GM23338 (cell line): ENCODE data around the gene GRXCR2. TPM values are rescaled to one million over a fixed set of nuclear protein-coding genes. Genes with fewer than 3 reads are reported as not detected.

ENCODE experiments used
- ATAC-seq: fragments of 200-7000 bp; cut with Tn5 transposase; 3 replicates; pipeline ENCODE4 v1.9.1; 2020
- DNase-seq: peaks from one replicate; pipeline ENCODE4 v3.0.0-alpha.2; 2015; ENCODE audit warnings: low spot score
- H2AFZ ChIP-seq: fragments of 200-600 bp; sonication (generic); 2 replicates; pipeline ENCODE4 v1.8.0; 2016; ENCODE audit warnings: antibody characterized with exemption, mild to moderate bottlenecking, moderate library complexity
- H3F3A ChIP-seq: fragments of 200-600 bp; sonication (generic); replicated peaks from 2 replicates; pipeline ENCODE4 v1.8.0; 2017; ENCODE audit warnings: antibody characterized with exemption, mixed run types, low read depth
- H3K27ac ChIP-seq: fragments of 200-600 bp; sonication (generic); 2 replicates; pipeline ENCODE4 v1.6.1; 2016; ENCODE audit warnings: low read depth
- H3K27me3 ChIP-seq: fragments of 200-600 bp; sonication (generic); 2 replicates; pipeline ENCODE4 v1.8.0; 2016; ENCODE audit warnings: mild to moderate bottlenecking, mixed run types, moderate library complexity; ENCODE audit not compliant: insufficient read depth
- H3K36me3 ChIP-seq: fragments of 200-600 bp; sonication (generic); 2 replicates; pipeline ENCODE4 v1.8.0; 2016; ENCODE audit warnings: mild to moderate bottlenecking; ENCODE audit not compliant: insufficient read depth
- H3K4me1 ChIP-seq: fragments of 200-600 bp; sonication (generic); 2 replicates; pipeline ENCODE4 v1.8.0; 2016; ENCODE audit warnings: mild to moderate bottlenecking, moderate library complexity; ENCODE audit not compliant: insufficient read depth
- H3K4me2 ChIP-seq: fragments of 200-600 bp; sonication (generic); 2 replicates; pipeline ENCODE4 v1.7.1; 2017; ENCODE audit warnings: mixed run types
- H3K4me3 ChIP-seq: fragments of 200-600 bp; sonication (generic); 2 replicates; pipeline ENCODE4 v1.6.1; 2016; ENCODE audit warnings: mixed run types
- H3K79me2 ChIP-seq: fragments of 200-600 bp; sonication (generic); replicated peaks from 2 replicates; pipeline ENCODE4 v1.8.0; 2017; ENCODE audit warnings: mild to moderate bottlenecking; ENCODE audit not compliant: insufficient read depth
- H3K9me2 ChIP-seq: fragments of 200-600 bp; sonication (generic); 2 replicates; pipeline ENCODE4 v1.8.0; 2017; ENCODE audit not compliant: insufficient read depth
- H4K20me1 ChIP-seq: fragments of 200-600 bp; sonication (generic); replicated peaks from 2 replicates; pipeline ENCODE4 v1.8.0; 2017; ENCODE audit warnings: mild to moderate bottlenecking; ENCODE audit not compliant: insufficient read depth
- H3K27ac Mint-ChIP-seq: 2 replicates; pipeline ENCODE4 v1.8.0; 2020; ENCODE audit warnings: inconsistent platforms, mild to moderate bottlenecking, moderate library complexity, mixed read lengths
- H3K27me3 Mint-ChIP-seq: 3 replicates; pipeline ENCODE4 v1.8.0; 2022; ENCODE audit warnings: low read depth, mild to moderate bottlenecking, moderate library complexity, mixed read lengths, inconsistent platforms; ENCODE audit not compliant: insufficient read depth, poor library complexity
- H3K36me3 Mint-ChIP-seq: 3 replicates; pipeline ENCODE4 v1.8.0; 2021; ENCODE audit warnings: low read depth, mild to moderate bottlenecking, inconsistent platforms, moderate library complexity, mixed read lengths
- H3K4me1 Mint-ChIP-seq: 3 replicates; pipeline ENCODE4 v1.8.0; 2020; ENCODE audit warnings: mild to moderate bottlenecking, inconsistent platforms, mixed read lengths
- H3K4me3 Mint-ChIP-seq: 3 replicates; pipeline ENCODE4 v1.8.0; 2021; ENCODE audit warnings: moderate library complexity, mild to moderate bottlenecking, inconsistent platforms, mixed read lengths
- H3K9me3 Mint-ChIP-seq: 3 replicates; pipeline ENCODE4 v1.8.0; 2020; ENCODE audit warnings: moderate library complexity, mild to moderate bottlenecking, inconsistent platforms, mixed read lengths
- CREB1 ChIP-seq: fragments of 250-450 bp; sonication (Bioruptor Pico); IDR thresholded peaks from 2 replicates; pipeline ENCODE4 v1.5.0; 2020; ENCODE audit warnings: low read depth, mild to moderate bottlenecking, moderate library complexity
- EZH2 ChIP-seq: fragments of 200-600 bp; sonication (generic); IDR thresholded peaks from one replicate; pipeline ENCODE4 v1.8.0; 2017; ENCODE audit warnings: antibody characterized with exemption, mild to moderate bottlenecking, low read depth; ENCODE audit not compliant: unreplicated experiment
- EZH2phosphoT487 ChIP-seq: fragments of 200-600 bp; sonication (generic); IDR thresholded peaks from one replicate; pipeline ENCODE4 v1.8.1; 2018; ENCODE audit warnings: antibody characterized with exemption; ENCODE audit not compliant: unreplicated experiment
- JUNB ChIP-seq: IDR thresholded peaks from one replicate; pipeline ENCODE4 v1.6.1; 2016; ENCODE audit warnings: antibody characterized with exemption; ENCODE audit not compliant: unreplicated experiment
- NANOG ChIP-seq: IDR thresholded peaks from 2 replicates; pipeline ENCODE4 v1.6.1; 2016; ENCODE audit warnings: antibody characterized with exemption, borderline replicate concordance
- POLR2AphosphoS5 ChIP-seq: IDR thresholded peaks from 2 replicates; pipeline ENCODE4 v1.6.1; 2016; ENCODE audit warnings: antibody characterized with exemption, low read depth
- STAT1 ChIP-seq: IDR thresholded peaks from one replicate; pipeline ENCODE4 v1.6.1; 2016; ENCODE audit warnings: antibody characterized with exemption; ENCODE audit not compliant: unreplicated experiment
- ZNF114 ChIP-seq: fragments of 250-450 bp; sonication (Bioruptor Pico); IDR thresholded peaks from 2 replicates; pipeline ENCODE4 v1.5.0; 2020; ENCODE audit warnings: mild to moderate bottlenecking, moderate library complexity
- ZNF331 ChIP-seq: fragments of 250-450 bp; sonication (Bioruptor Pico); IDR thresholded peaks from 2 replicates; pipeline ENCODE4 v1.5.0; 2020; ENCODE audit warnings: low read depth, mild to moderate bottlenecking, moderate library complexity
- polyA plus RNA-seq: library from polyadenylated mRNA; unstranded; fragments of >200 nt; fragmentation: Nextera tagmentation; extraction: Ambion mirVana; gene quantifications from 2 replicates; pipeline ENCODE4 v1.2.1, GENCODE V29; 2016
- total RNA-seq: library from RNA; depleted of rRNA; stranded (reverse); fragments of >200 nt; shearing (Covaris generic); gene quantifications from 2 replicates; pipeline ENCODE4 v1.2.3, GENCODE V29; 2014
- TF ChIP-seq, protein P1 (sequence below): fragments of 250-450 bp; sonication (Bioruptor Pico); IDR thresholded peaks from 2 replicates; pipeline ENCODE4 v1.5.0; 2020; ENCODE audit warnings: mild to moderate bottlenecking, moderate library complexity
- TF ChIP-seq, protein P2 (sequence below): IDR thresholded peaks from 2 replicates; pipeline ENCODE4 v1.6.1; 2016; ENCODE audit warnings: antibody characterized with exemption
- TF ChIP-seq, protein P3 (sequence below), 2 experiments: fragments of 200-600 bp in 1 of 2; sonication (generic) in 1 of 2; conservative IDR thresholded peaks; 2 replicates each; pipeline versions ENCODE4 v1.5.1 to v1.6.1; 2016 to 2017; ENCODE audit warnings: antibody characterized with exemption in 2 of 2, low read depth in 2 of 2, mild to moderate bottlenecking in 2 of 2, moderate library complexity in 1 of 2
- TF ChIP-seq, protein P4 (sequence below): IDR thresholded peaks from one replicate; pipeline ENCODE4 v1.6.1; 2018; ENCODE audit warnings: antibody characterized with exemption; ENCODE audit not compliant: unreplicated experiment

The GRXCR2 gene
- total and polyA plus RNA-seq, 2 experiments from 2014 or later: not detected

DNA sequence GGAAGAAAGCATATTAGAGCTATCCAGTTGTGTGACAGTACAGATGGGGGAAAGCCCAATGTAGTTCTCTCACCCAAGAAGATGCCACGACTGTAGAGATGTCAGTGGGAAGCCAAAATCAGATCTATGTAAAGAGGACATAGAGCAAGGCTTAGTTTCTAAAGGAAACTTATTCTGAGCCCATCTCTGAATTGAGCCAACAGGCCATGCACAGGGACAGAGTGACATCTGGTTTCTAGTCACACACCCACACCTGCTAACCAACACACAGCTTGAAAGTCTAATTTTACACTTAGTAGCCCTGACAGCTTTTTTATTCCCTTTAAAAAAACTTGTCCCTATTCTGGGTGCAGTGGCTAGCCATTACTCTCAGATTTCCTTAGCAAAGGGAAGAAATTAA, 59.9 kb downstream of the GRXCR2 start:
- Mint-ChIP-seq H3K27ac (no peak overlapping the region), H3K27me3 (no peaks in the 10 kb centered on the region), H3K4me1 (no peaks in the 10 kb centered on the region; the same call in 2 of the 3 replicates), H3K9me3 (no peaks in the 10 kb centered on the region; the same call in 2 of the 3 replicates), H3K4me3 (no peak overlapping the region), H3K36me3 (no peaks in the 10 kb centered on the region)
- no peaks in the 10 kb centered on the region for H3K27me3 ChIP-seq
- H4K20me1 ChIP-seq: no peaks in the 10 kb centered on the region
- H2AFZ ChIP-seq: no peak overlapping the region
- TF ChIP-seq ZNF331 (no peak), CREB1 (no peak), POLR2AphosphoS5 (no peak), EZH2 (no peak), JUNB (no peak), STAT1 (no peak), ZNF114 (CRISPR knock-in tag) (no peak), NANOG (no peak), EZH2phosphoT487 (no peak)
- TF ChIP-seq, protein P1, sequence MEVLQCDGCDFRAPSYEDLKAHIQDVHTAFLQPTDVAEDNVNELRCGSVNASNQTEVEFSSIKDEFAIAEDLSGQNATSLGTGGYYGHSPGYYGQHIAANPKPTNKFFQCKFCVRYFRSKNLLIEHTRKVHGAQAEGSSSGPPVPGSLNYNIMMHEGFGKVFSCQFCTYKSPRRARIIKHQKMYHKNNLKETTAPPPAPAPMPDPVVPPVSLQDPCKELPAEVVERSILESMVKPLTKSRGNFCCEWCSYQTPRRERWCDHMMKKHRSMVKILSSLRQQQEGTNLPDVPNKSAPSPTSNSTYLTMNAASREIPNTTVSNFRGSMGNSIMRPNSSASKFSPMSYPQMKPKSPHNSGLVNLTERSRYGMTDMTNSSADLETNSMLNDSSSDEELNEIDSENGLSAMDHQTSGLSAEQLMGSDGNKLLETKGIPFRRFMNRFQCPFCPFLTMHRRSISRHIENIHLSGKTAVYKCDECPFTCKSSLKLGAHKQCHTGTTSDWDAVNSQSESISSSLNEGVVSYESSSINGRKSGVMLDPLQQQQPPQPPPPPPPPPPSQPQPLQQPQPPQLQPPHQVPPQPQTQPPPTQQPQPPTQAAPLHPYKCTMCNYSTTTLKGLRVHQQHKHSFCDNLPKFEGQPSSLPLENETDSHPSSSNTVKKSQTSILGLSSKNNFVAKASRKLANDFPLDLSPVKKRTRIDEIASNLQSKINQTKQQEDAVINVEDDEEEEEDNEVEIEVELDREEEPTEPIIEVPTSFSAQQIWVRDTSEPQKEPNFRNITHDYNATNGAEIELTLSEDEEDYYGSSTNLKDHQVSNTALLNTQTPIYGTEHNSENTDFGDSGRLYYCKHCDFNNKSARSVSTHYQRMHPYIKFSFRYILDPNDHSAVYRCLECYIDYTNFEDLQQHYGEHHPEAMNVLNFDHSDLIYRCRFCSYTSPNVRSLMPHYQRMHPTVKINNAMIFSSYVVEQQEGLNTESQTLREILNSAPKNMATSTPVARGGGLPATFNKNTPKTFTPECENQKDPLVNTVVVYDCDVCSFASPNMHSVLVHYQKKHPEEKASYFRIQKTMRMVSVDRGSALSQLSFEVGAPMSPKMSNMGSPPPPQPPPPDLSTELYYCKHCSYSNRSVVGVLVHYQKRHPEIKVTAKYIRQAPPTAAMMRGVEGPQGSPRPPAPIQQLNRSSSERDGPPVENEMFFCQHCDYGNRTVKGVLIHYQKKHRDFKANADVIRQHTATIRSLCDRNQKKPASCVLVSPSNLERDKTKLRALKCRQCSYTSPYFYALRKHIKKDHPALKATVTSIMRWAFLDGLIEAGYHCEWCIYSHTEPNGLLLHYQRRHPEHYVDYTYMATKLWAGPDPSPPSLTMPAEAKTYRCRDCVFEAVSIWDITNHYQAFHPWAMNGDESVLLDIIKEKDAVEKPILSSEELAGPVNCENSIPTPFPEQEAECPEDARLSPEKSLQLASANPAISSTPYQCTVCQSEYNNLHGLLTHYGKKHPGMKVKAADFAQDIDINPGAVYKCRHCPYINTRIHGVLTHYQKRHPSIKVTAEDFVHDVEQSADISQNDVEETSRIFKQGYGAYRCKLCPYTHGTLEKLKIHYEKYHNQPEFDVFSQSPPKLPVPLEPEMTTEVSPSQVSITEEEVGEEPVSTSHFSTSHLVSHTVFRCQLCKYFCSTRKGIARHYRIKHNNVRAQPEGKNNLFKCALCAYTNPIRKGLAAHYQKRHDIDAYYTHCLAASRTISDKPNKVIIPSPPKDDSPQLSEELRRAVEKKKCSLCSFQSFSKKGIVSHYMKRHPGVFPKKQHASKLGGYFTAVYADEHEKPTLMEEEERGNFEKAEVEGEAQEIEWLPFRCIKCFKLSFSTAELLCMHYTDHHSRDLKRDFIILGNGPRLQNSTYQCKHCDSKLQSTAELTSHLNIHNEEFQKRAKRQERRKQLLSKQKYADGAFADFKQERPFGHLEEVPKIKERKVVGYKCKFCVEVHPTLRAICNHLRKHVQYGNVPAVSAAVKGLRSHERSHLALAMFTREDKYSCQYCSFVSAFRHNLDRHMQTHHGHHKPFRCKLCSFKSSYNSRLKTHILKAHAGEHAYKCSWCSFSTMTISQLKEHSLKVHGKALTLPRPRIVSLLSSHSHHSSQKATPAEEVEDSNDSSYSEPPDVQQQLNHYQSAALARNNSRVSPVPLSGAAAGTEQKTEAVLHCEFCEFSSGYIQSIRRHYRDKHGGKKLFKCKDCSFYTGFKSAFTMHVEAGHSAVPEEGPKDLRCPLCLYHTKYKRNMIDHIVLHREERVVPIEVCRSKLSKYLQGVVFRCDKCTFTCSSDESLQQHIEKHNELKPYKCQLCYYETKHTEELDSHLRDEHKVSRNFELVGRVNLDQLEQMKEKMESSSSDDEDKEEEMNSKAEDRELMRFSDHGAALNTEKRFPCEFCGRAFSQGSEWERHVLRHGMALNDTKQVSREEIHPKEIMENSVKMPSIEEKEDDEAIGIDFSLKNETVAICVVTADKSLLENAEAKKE (CRISPR knock-in tag): no peak
- TF ChIP-seq, protein P2, sequence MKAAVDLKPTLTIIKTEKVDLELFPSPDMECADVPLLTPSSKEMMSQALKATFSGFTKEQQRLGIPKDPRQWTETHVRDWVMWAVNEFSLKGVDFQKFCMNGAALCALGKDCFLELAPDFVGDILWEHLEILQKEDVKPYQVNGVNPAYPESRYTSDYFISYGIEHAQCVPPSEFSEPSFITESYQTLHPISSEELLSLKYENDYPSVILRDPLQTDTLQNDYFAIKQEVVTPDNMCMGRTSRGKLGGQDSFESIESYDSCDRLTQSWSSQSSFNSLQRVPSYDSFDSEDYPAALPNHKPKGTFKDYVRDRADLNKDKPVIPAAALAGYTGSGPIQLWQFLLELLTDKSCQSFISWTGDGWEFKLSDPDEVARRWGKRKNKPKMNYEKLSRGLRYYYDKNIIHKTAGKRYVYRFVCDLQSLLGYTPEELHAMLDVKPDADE: no peak
- TF ChIP-seq, protein P3, sequence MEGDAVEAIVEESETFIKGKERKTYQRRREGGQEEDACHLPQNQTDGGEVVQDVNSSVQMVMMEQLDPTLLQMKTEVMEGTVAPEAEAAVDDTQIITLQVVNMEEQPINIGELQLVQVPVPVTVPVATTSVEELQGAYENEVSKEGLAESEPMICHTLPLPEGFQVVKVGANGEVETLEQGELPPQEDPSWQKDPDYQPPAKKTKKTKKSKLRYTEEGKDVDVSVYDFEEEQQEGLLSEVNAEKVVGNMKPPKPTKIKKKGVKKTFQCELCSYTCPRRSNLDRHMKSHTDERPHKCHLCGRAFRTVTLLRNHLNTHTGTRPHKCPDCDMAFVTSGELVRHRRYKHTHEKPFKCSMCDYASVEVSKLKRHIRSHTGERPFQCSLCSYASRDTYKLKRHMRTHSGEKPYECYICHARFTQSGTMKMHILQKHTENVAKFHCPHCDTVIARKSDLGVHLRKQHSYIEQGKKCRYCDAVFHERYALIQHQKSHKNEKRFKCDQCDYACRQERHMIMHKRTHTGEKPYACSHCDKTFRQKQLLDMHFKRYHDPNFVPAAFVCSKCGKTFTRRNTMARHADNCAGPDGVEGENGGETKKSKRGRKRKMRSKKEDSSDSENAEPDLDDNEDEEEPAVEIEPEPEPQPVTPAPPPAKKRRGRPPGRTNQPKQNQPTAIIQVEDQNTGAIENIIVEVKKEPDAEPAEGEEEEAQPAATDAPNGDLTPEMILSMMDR (conservative IDR thresholded peaks at IDR 0.05; ENCODE audit: low read depth in 2 of 2): no peak
- TF ChIP-seq, protein P4, sequence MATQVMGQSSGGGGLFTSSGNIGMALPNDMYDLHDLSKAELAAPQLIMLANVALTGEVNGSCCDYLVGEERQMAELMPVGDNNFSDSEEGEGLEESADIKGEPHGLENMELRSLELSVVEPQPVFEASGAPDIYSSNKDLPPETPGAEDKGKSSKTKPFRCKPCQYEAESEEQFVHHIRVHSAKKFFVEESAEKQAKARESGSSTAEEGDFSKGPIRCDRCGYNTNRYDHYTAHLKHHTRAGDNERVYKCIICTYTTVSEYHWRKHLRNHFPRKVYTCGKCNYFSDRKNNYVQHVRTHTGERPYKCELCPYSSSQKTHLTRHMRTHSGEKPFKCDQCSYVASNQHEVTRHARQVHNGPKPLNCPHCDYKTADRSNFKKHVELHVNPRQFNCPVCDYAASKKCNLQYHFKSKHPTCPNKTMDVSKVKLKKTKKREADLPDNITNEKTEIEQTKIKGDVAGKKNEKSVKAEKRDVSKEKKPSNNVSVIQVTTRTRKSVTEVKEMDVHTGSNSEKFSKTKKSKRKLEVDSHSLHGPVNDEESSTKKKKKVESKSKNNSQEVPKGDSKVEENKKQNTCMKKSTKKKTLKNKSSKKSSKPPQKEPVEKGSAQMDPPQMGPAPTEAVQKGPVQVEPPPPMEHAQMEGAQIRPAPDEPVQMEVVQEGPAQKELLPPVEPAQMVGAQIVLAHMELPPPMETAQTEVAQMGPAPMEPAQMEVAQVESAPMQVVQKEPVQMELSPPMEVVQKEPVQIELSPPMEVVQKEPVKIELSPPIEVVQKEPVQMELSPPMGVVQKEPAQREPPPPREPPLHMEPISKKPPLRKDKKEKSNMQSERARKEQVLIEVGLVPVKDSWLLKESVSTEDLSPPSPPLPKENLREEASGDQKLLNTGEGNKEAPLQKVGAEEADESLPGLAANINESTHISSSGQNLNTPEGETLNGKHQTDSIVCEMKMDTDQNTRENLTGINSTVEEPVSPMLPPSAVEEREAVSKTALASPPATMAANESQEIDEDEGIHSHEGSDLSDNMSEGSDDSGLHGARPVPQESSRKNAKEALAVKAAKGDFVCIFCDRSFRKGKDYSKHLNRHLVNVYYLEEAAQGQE: no peak
- DNase-seq (no peak), ATAC-seq (no peak)
- no peaks in the 10 kb centered on the region for H3K4me1 ChIP-seq
- H3K27ac ChIP-seq: no peak overlapping the region
- no peak overlapping the region for H3K4me3 ChIP-seq
- no peaks in the 10 kb centered on the region for H3F3A ChIP-seq
- H3K79me2 ChIP-seq: no peaks in the 10 kb centered on the region
- H3K4me2 ChIP-seq: no peak overlapping the region
- no peaks in the 10 kb centered on the region for H3K9me2 ChIP-seq
- no peaks in the 10 kb centered on the region for H3K36me3 ChIP-seq
